ENCODE results near the gene FKBP5. TPM values are rescaled to one million over a fixed set of nuclear protein-coding genes. Genes with fewer than 3 reads are reported as not detected.
A peak's percentile ranks its signal among the peaks of the same experiment; 100 is the strongest.

The FKBP5 gene
- total and polyA plus RNA-seq, 9 of the 15 experiments (the other 6 are each of a cell fraction or from before 2014, with no cell fraction given) = 32.7 to 151 (median 75.0) TPM

DNA sequence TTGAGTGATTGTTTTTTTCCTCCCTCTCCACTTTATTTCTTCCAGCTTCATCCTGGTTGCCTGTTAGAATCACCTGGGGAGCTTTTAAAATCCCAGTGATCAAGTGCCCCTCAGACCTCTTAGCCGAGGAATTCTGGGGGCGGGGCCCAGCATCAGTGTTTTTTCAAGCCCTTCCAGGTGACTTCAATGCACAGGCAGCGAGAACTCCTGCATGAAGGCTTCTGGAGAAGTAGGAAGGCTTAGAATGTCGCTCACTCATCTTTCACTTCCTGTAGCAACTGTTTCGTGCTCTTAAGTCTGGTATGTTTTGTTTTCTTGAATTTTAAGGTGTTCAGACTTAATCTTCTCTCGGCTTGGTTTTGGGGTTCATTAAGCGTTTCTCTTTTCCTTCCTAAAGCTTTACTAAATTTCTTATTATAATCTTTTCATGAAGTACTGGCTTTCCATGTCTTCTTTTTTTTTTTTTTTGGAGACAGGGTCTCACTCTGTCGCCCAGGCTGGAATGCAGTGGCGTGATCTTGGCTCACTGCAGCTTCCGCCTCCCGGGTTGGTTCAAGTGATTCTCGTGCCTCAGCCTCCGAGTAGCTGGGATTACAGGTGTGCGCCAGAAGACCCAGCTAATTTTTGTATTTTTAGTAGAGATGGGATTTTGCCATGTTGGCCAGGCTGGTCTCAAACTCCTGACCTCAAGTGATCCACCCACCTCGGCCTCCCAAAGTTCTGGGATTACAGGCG is 145.1 kb downstream of the FKBP5 start:
- H3K27me3 ChIP-seq (ENCODE audit: control insufficient read depth in 2 of 2, insufficient read depth in 2 of 2, low read length in 2 of 2) = peaks cover 19 to 29% of the 10 kb centered on the region in 2 experiments; a peak in 4 of 5 replicates
- no peak overlapping the region for H3K27ac ChIP-seq (ENCODE audit: extremely low read depth, low read depth, low read length)
- no peaks in the 10 kb centered on the region for H3K79me2 ChIP-seq (ENCODE audit: control insufficient read depth, insufficient read depth, low read length)
- POLR2A ChIA-PET = interaction anchor here (1.2 kb wide), 1 partner anchor 8 kb away, joined by 4 read pairs; no protein-coding TSS in a partner anchor
- in situ Hi-C loops (cut with MboI) = no loop called here
- H3K4me3 ChIP-seq = no peak overlapping the region
- TF ChIP-seq, protein P1, sequence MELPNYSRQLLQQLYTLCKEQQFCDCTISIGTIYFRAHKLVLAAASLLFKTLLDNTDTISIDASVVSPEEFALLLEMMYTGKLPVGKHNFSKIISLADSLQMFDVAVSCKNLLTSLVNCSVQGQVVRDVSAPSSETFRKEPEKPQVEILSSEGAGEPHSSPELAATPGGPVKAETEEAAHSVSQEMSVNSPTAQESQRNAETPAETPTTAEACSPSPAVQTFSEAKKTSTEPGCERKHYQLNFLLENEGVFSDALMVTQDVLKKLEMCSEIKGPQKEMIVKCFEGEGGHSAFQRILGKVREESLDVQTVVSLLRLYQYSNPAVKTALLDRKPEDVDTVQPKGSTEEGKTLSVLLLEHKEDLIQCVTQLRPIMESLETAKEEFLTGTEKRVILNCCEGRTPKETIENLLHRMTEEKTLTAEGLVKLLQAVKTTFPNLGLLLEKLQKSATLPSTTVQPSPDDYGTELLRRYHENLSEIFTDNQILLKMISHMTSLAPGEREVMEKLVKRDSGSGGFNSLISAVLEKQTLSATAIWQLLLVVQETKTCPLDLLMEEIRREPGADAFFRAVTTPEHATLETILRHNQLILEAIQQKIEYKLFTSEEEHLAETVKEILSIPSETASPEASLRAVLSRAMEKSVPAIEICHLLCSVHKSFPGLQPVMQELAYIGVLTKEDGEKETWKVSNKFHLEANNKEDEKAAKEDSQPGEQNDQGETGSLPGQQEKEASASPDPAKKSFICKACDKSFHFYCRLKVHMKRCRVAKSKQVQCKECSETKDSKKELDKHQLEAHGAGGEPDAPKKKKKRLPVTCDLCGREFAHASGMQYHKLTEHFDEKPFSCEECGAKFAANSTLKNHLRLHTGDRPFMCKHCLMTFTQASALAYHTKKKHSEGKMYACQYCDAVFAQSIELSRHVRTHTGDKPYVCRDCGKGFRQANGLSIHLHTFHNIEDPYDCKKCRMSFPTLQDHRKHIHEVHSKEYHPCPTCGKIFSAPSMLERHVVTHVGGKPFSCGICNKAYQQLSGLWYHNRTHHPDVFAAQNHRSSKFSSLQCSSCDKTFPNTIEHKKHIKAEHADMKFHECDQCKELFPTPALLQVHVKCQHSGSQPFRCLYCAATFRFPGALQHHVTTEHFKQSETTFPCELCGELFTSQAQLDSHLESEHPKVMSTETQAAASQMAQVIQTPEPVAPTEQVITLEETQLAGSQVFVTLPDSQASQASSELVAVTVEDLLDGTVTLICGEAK (IDR thresholded peaks at IDR 0.05) = peak; percentile 64; the same call in 1 of the 2 replicates
- TF ChIP-seq, protein P1 (CRISPR knock-in tag; IDR thresholded peaks at IDR 0.05) = no peak
- TF ChIP-seq NR2C1 (IDR thresholded peaks at IDR 0.05) (peak; percentile 53; the same call in 1 of the 2 replicates), NR2C1 (tag; IDR thresholded peaks at IDR 0.05) (no peak), SAP30 (IDR thresholded peaks at IDR 0.05; ENCODE audit: borderline replicate concordance, insufficient read depth, low read depth, low read length, poor library complexity, severe bottlenecking) (no peak)
- H3K9me1 ChIP-seq (ENCODE audit: control insufficient read depth, insufficient read depth, low read length) = no peaks in the 10 kb centered on the region
- DNase-seq (ENCODE audit: extremely low read depth in 1 of 4, low spot score in 3 of 4) (no peak), ATAC-seq (no peak), FAIRE-seq (no peak)
- H3K9me3 ChIP-seq (replicated peaks; ENCODE audit: control insufficient read depth, insufficient read depth, low read depth, low read length) = no peaks in the 10 kb centered on the region
- BruUV-seq (replicated peaks) = no TSS peak
- H3K4me2 ChIP-seq (ENCODE audit: insufficient read depth, low read length) = no peak overlapping the region
- no peaks in the 10 kb centered on the region for H4K20me1 ChIP-seq (replicated peaks; ENCODE audit: control insufficient read depth, insufficient read depth, low read length)
- no peak overlapping the region for H2AFZ ChIP-seq (ENCODE audit: low read depth, low read length)
- H3K9ac ChIP-seq (ENCODE audit: insufficient read depth in 1 of 2, low read depth in 2 of 2, low read length in 2 of 2) = no peak overlapping the region
- no peaks in the 10 kb centered on the region for H3K36me3 ChIP-seq (ENCODE audit: control insufficient read depth, insufficient read depth, low read length)
- H3K4me1 ChIP-seq (replicated peaks in 1 of 2; ENCODE audit: control insufficient read depth in 2 of 2, insufficient read depth in 2 of 2, low read length in 2 of 2) = no peaks in the 10 kb centered on the region
- 11% methylated on average over 16 of the region's 16 CpGs for WGBS (ENCODE audit: insufficient coverage, low coverage, missing lambda C conversion rate)
- CTCF ChIA-PET (ENCODE audit: low intra/inter-chr PET ratio) = interaction anchor here (0.6 kb wide), 1 partner anchor 9 kb away, joined by 3 read pairs; no protein-coding TSS in a partner anchor
- intact Hi-C loops (cut with micrococcal nuclease) = no loop called here
